Caco-2 (cell line): Measurements from ENCODE around the gene MESD. TPM values are rescaled to one million over a fixed set of nuclear protein-coding genes. Genes with fewer than 3 reads are reported as not detected.

Source experiments
- BruUV-seq: library from RNA; stranded (reverse); fragments of 400-500 nt; replicated peaks from 2 replicates; lab custom pipeline; 2021; lab: Mats Ljungman, UMichigan
- CTCF ChIA-PET: fragments of 300-600 bp; sonication (Branson Sonifier 250); formaldehyde crosslinking; loops from one replicate; lab custom pipeline; 2022; ENCODE audit warnings: antibody characterized with exemption; lab: Charles Lee
- POLR2A ChIA-PET: fragments of 300-600 bp; sonication (Branson Sonifier 250); formaldehyde crosslinking; loops from one replicate; lab custom pipeline; 2022; ENCODE audit warnings: antibody characterized with exemption; lab: Charles Lee
- DNase-seq, 2 experiments: peaks; one replicate each; pipeline versions ENCODE4 v3.0.0 to v3.0.0-alpha.2; 2020 to 2022
- H3K27me3 ChIP-seq: replicated peaks from 2 replicates; pipeline ENCODE4 v1.6.0; 2011; ENCODE audit warnings: low read length; ENCODE audit not compliant: control insufficient read depth, insufficient read depth
- H3K36me3 ChIP-seq: 2 replicates; pipeline ENCODE4 v1.5.1; 2011; ENCODE audit warnings: low read length; ENCODE audit not compliant: control insufficient read depth, insufficient read depth
- H3K4me1 ChIP-seq: fragments of 250-450 bp; sonication (Bioruptor Pico); 2 replicates; pipeline ENCODE4 v1.5.1; 2020; ENCODE audit warnings: mild to moderate bottlenecking
- H3K4me3 ChIP-seq: 2 replicates; pipeline ENCODE4 v1.5.1; 2011; ENCODE audit warnings: low read depth, mild to moderate bottlenecking, control low read depth, low read length
- H3K9me3 ChIP-seq: fragments of 250-450 bp; sonication (Bioruptor Pico); 2 replicates; pipeline ENCODE4 v1.5.1; 2020; ENCODE audit warnings: mild to moderate bottlenecking, moderate library complexity
- H3K27ac Mint-ChIP-seq: one replicate; pipeline ENCODE4 v1.8.0; 2022; ENCODE audit warnings: mixed read lengths; ENCODE audit not compliant: unreplicated experiment
- H3K27me3 Mint-ChIP-seq: one replicate; pipeline ENCODE4 v1.8.0; 2022; ENCODE audit warnings: mixed read lengths; ENCODE audit not compliant: insufficient read depth, unreplicated experiment
- H3K36me3 Mint-ChIP-seq: one replicate; pipeline ENCODE4 v1.8.0; 2022; ENCODE audit warnings: mild to moderate bottlenecking, mixed read lengths; ENCODE audit not compliant: insufficient read depth, unreplicated experiment
- H3K4me1 Mint-ChIP-seq: one replicate; pipeline ENCODE4 v1.8.0; 2022; ENCODE audit warnings: low read depth, mixed read lengths; ENCODE audit not compliant: unreplicated experiment
- H3K4me3 Mint-ChIP-seq: one replicate; pipeline ENCODE4 v1.8.0; 2022; ENCODE audit warnings: mild to moderate bottlenecking, moderate library complexity, mixed read lengths; ENCODE audit not compliant: unreplicated experiment
- H3K9me3 Mint-ChIP-seq: one replicate; pipeline ENCODE4 v1.8.0; 2022; ENCODE audit warnings: mixed read lengths; ENCODE audit not compliant: unreplicated experiment
- intact Hi-C: fragments of 100-400 bp; cut with micrococcal nuclease; formaldehyde crosslinking; loops from one replicate; pipeline ENCODE4 v1.10.0; 2022; ENCODE audit not compliant: unreplicated experiment
- total RNA-seq: library from RNA; stranded (reverse); gene quantifications from 2 replicates; pipeline ENCODE4 v1.2.3, GENCODE V29; 2022
- TF ChIP-seq, protein P1 (sequence below), 2 experiments: fragments of 200-600 bp in 1 of 2; IDR thresholded peaks; 1 replicate in 1 of 2; 2 replicates in 1 of 2; pipeline versions ENCODE4 v1.5.1 to v1.8.0; 2011 to 2022; ENCODE audit warnings: antibody characterized with exemption in 1 of 2, control low read depth in 1 of 2, inconsistent platforms in 1 of 2, low read depth in 1 of 2, low read length in 1 of 2, mild to moderate bottlenecking in 1 of 2, moderate library complexity in 1 of 2; ENCODE audit not compliant: insufficient read depth in 1 of 2, severe bottlenecking in 1 of 2, unreplicated experiment in 1 of 2

MESD gene
- total RNA-seq, 1 experiment from 2014 or later, result 30.3 TPM

- intact Hi-C loops, result no loop called here
- no peaks in the 10 kb centered on the region for H3K9me3 Mint-ChIP-seq
- no peak overlapping the region for H3K27ac Mint-ChIP-seq
- H3K36me3 Mint-ChIP-seq, result no peaks in the 10 kb centered on the region
- POLR2A ChIA-PET, result no interaction called here
- no peak for DNase-seq
- TF ChIP-seq, protein P1, sequence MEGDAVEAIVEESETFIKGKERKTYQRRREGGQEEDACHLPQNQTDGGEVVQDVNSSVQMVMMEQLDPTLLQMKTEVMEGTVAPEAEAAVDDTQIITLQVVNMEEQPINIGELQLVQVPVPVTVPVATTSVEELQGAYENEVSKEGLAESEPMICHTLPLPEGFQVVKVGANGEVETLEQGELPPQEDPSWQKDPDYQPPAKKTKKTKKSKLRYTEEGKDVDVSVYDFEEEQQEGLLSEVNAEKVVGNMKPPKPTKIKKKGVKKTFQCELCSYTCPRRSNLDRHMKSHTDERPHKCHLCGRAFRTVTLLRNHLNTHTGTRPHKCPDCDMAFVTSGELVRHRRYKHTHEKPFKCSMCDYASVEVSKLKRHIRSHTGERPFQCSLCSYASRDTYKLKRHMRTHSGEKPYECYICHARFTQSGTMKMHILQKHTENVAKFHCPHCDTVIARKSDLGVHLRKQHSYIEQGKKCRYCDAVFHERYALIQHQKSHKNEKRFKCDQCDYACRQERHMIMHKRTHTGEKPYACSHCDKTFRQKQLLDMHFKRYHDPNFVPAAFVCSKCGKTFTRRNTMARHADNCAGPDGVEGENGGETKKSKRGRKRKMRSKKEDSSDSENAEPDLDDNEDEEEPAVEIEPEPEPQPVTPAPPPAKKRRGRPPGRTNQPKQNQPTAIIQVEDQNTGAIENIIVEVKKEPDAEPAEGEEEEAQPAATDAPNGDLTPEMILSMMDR (IDR thresholded peaks at IDR 0.05; ENCODE audit: insufficient read depth in 1 of 2, low read depth in 1 of 2, low read length in 1 of 2, severe bottlenecking in 1 of 2, unreplicated experiment in 1 of 2), result no peak
- CTCF ChIA-PET, result no interaction called here
- peaks cover 6% of the 10 kb centered on the region for H3K4me1 Mint-ChIP-seq
- no peak overlapping the region for H3K4me3 Mint-ChIP-seq
- Histone ChIP-seq H3K27me3 (no peaks in the 10 kb centered on the region), H3K4me1 (no peaks in the 10 kb centered on the region), H3K36me3 (no peaks in the 10 kb centered on the region), H3K4me3 (no peak overlapping the region), H3K9me3 (no peaks in the 10 kb centered on the region)
- no peaks in the 10 kb centered on the region for H3K27me3 Mint-ChIP-seq
- no TSS peak for BruUV-seq
Measured at GRCh38 chr15:81037952-81038743, 48.5 kb upstream of the MESD start.

GRCh38 chr15:81033508-81033907, 43.9 kb upstream of the MESD start:
- no peak for DNase-seq
- CTCF ChIA-PET, result no interaction called here
- Mint-ChIP-seq H3K36me3 (no peaks in the 10 kb centered on the region), H3K4me3 (no peak overlapping the region), H3K9me3 (peaks cover 21% of the 10 kb centered on the region), H3K27me3 (no peaks in the 10 kb centered on the region), H3K4me1 (no peaks in the 10 kb centered on the region), H3K27ac (no peak overlapping the region)
- H3K4me3 ChIP-seq, result no peak overlapping the region
- POLR2A ChIA-PET, result no interaction called here
- TF ChIP-seq, protein P1 (IDR thresholded peaks at IDR 0.05; ENCODE audit: insufficient read depth in 1 of 2, low read depth in 1 of 2, low read length in 1 of 2, severe bottlenecking in 1 of 2, unreplicated experiment in 1 of 2), result no peak
- BruUV-seq, result no TSS peak
- intact Hi-C loops, result no loop called here
- no peaks in the 10 kb centered on the region for H3K4me1 ChIP-seq
- H3K36me3 ChIP-seq, result no peaks in the 10 kb centered on the region
- H3K9me3 ChIP-seq, result peaks cover 3% of the 10 kb centered on the region; the same call in 1 of the 2 replicates
- no peaks in the 10 kb centered on the region for H3K27me3 ChIP-seq

DNA sequence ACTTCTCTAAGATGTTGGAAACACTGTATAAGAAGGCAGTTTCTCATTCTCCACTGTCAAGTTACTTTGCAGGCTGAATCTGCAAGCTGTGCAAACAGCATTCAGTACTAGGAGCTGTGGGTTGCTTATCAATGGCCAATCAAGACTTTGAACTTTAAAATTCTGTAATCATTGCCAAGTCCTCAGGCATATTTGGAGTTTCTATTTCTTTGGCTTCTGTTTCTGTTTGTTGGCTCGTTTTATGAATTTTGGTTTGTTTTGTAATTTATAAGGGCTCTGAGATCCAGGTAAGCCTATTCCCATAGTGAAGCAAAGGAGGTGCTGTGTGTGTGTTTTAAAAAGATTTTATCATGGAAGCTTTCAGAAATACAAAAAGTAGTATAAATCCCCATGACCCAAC, 43.2 kb upstream of the MESD start:
- POLR2A ChIA-PET, result no interaction called here
- H3K27me3 Mint-ChIP-seq, result no peaks in the 10 kb centered on the region
- TF ChIP-seq, protein P1 (IDR thresholded peaks at IDR 0.05; ENCODE audit: insufficient read depth in 1 of 2, low read depth in 1 of 2, low read length in 1 of 2, severe bottlenecking in 1 of 2, unreplicated experiment in 1 of 2), result no peak
- H3K27ac Mint-ChIP-seq, result no peak overlapping the region
- Histone ChIP-seq H3K27me3 (no peaks in the 10 kb centered on the region), H3K4me3 (no peak overlapping the region), H3K4me1 (no peaks in the 10 kb centered on the region), H3K9me3 (peaks cover 3% of the 10 kb centered on the region; the same call in 1 of the 2 replicates), H3K36me3 (no peaks in the 10 kb centered on the region)
- H3K9me3 Mint-ChIP-seq, result peaks cover 21% of the 10 kb centered on the region
- H3K4me1 Mint-ChIP-seq, result no peaks in the 10 kb centered on the region
- BruUV-seq, result no TSS peak
- intact Hi-C loops, result no loop called here
- no peak overlapping the region for H3K4me3 Mint-ChIP-seq
- CTCF ChIA-PET, result no interaction called here
- H3K36me3 Mint-ChIP-seq, result no peaks in the 10 kb centered on the region
- DNase-seq, result no peak
